GM18498 (cell line): Measurements from ENCODE around the gene ADAM8.
"Not testable (repeated sequence)": the region's sequence is repeated elsewhere in the genome, so short reads cannot be mapped to it uniquely, and the experiment has no call there.

Experiments used
- ATAC-seq: cut with Tn5 transposase; IDR thresholded peaks from one replicate; pipeline ENCODE4 v1.9.1; 2021; ENCODE audit warnings: mild to moderate bottlenecking, moderate library complexity; ENCODE audit not compliant: unreplicated experiment

ADAM8 gene

GRCh38 chr10:133235265-133235855 is 41.3 kb downstream of the ADAM8 start:
- no peak for ATAC-seq

- ATAC-seq: not testable (repeated sequence)
These were observed 41.9 kb downstream of the ADAM8 start for GRCh38 chr10:133234796-133235195.

GRCh38 chr10:133231946-133232574 is 44.6 kb downstream of the ADAM8 start:
- ATAC-seq: no peak

GRCh38 chr10:133231244-133231945 is 45.3 kb downstream of the ADAM8 start:
- ATAC-seq: no peak

GRCh38 chr10:133230387-133231195 is 46.1 kb downstream of the ADAM8 start:
- no peak for ATAC-seq

GRCh38 chr10:133230044-133230361 is 46.7 kb downstream of the ADAM8 start, which contains the start of gene UTF1:
UTF1 (plus strand) TSS chr10:133230217; CDS start chr10:133230289, 72 bp downstream.
- no peak for ATAC-seq

DNA sequence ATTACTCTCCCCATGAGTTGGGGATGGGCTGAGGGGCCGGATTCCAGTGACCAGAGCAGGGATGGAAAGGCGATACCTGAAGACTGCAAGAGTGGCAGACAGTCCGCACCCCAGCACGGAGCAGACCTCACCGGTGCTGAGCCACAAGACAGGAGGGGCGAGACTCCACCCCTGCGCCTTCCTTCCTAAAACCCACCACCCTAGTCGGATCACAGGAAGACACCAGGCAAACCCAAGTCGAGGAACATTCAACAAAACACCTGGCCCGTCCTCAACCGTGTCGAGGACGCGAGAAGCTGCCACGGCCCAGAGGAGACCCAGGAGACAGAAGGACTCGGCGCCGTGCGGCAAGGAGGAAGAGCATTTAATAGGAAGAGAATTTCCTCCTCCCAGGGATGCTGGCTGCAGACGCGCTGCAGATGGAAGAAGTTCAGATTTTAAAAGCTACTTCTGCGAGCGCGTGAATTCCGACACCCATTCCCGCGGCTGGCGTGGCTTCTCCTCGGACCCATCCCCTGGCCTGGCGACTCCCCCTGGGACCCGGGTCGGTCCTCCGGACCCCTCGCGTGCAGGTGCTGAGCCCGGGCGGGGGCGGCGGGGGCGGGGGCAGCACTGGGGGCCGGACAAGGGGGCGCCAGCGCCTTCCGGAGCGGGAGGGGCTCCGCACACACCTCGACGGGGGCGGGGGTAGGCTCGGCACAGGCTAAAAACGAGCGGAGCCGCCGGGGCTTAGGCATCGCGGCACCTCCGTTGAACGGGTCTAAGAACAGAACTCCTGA is 47.2 kb downstream of the ADAM8 start:
- no peak for ATAC-seq

GRCh38 chr10:133227256-133227655 is 49.4 kb downstream of the ADAM8 start:
- no peak for ATAC-seq

DNA sequence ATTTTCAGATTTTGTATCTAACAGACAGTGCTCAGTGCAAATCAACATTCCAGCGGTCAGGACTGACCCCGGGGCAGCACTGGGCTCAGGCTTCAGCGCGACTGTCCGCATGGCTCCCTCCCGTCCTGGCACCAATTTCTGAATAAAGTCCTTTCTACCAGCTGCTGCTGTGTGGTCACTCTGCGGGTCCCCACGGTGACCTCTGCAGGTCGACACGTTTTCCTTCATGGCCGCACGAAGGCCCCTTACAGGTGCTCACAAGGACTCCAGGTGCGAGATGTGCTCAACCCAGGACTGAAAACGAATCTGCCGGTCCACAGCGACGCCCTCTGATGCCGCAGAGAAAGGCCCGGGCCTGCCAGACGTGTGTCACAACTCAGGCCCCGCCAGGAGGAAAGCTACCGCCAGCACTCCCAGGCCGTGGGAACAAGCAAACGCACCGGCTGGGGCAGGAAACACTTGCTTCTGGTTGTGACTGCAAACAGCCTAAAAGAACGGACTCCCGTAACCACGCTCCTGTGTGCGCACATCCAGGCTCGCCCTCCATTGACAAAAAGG is 50.3 kb downstream of the ADAM8 start:
- ATAC-seq: no peak

GRCh38 chr10:133225707-133226191 is 50.9 kb downstream of the ADAM8 start:
- no peak for ATAC-seq

- ATAC-seq: no peak
These were observed 51.8 kb downstream of the ADAM8 start for GRCh38 chr10:133224756-133225372.

GRCh38 chr10:133224076-133224475 is 52.6 kb downstream of the ADAM8 start:
- ATAC-seq: no peak

DNA sequence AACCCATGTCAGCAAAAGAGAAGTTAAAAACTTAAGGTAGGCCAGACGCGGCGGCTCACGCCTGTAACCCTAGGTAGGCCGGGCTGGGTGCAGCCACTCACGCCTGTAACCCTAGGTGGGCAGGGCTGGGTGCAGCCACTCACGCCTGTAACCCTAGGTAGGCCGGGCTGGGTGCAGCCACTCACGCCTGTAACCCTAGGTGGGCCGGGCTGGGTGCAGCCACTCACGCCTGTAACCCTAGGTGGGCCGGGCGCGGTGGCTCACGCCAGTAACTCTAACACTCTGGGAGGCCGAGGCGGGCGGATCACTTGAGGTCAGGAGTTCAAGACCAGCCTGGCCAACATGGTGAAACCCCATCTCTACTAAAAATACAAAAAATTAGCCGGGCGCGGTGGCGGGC is 54.9 kb downstream of the ADAM8 start:
- not testable (repeated sequence) for ATAC-seq

DNA sequence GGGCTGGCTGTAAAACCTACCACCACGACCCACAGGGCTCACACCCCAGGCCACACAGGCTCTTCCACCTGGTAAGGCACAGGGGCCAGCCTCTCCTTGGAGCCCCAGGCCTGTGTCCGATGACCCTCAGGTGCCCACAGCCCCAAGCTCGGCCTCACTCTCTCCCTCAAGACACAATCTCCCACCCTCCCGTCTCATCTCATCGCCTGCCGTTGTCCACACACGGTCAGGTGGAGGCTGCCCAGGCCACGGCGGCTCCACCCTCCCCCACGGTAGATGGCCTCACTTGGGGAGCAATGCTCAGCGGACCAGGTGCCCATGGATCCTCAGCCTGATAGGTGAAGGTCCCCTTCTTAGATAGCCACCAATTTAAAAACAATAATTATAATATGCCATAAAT is 55.3 kb downstream of the ADAM8 start:
- ATAC-seq: no peak

DNA sequence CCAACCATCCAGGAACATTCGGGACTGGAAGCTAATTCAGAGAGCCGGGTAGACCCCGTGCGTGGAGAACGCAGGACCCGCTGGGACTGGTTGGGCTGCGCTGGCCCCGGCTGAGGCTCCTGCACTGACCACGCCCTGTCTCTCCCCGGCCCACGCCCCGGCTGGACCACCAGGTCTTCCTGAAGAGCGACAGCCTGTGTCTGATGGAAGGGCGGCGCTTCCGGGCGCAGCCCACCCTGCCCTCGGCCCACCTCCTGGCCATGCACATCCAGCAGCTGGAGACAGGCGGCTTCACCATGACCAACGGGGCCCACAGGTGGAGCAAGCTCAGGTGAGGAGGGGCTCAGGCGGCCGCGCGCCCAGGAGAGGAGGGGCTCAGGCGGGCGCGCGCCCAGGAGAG is 56.9 kb downstream of the ADAM8 start:
- ATAC-seq: no peak

- ATAC-seq: no peak
These were observed 57.8 kb downstream of the ADAM8 start for GRCh38 chr10:133218891-133219290.

GRCh38 chr10:133217800-133218589 is 58.7 kb downstream of the ADAM8 start:
- ATAC-seq: no peak

DNA sequence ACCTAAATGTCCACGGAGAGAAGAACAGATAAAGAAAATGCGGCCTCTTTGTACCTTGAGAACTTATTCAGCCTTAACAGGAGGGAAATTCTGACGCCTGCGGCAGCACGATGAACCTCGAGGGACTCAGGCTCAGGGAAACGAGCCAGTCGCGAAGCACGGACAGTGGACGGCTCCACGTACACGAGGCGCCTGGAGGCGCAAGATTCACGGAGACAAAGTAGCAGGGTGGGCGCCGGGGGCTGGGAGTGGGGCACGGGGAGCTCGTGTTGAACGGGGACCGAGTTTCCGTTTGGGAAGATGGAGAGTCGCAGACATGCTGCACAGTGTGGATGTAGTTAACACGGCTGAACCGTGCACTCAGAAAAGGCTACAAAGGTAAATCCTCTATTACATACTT is 59.9 kb downstream of the ADAM8 start:
- no peak for ATAC-seq

- no peak for ATAC-seq
These were observed 61.1 kb downstream of the ADAM8 start for GRCh38 chr10:133215586-133215985.
